Gastroesophageal sphincter (tissue), 3 donors: ENCODE data around the gene UST.

Experiments
- EP300 ChIP-seq: sonication (generic); formaldehyde crosslinking; IDR thresholded peaks from one replicate; pipeline ENCODE4 v1.6.1; 2017; ENCODE audit warnings: antibody characterized with exemption, mild to moderate bottlenecking
- POLR2A ChIP-seq, 2 donors: fragments of 450-650 bp; IDR thresholded peaks; one replicate each; pipeline ENCODE4 v1.6.1; 2017; ENCODE audit warnings: antibody characterized with exemption in 2 of 2, mild to moderate bottlenecking in 2 of 2, moderate library complexity in 1 of 2
- POLR2AphosphoS5 ChIP-seq: sonication (generic); formaldehyde crosslinking; IDR thresholded peaks from one replicate; pipeline ENCODE4 v1.6.1; 2017; ENCODE audit warnings: antibody characterized with exemption
- TF ChIP-seq, protein P1 (sequence below), 4 experiments: fragments of 200-600 bp in 2 of 4; fragments of 450-650 bp in 2 of 4; sonication (generic) in 1 of 4; IDR thresholded peaks; one replicate each; pipeline ENCODE4 v1.5.1; 2017 to 2019; ENCODE audit warnings: antibody characterized with exemption in 4 of 4, mild to moderate bottlenecking in 2 of 4, moderate library complexity in 2 of 4

- no peak for TF ChIP-seq POLR2AphosphoS5
- TF ChIP-seq POLR2A (IDR thresholded peaks at IDR 0.05) = no peak
- TF ChIP-seq, protein P1, sequence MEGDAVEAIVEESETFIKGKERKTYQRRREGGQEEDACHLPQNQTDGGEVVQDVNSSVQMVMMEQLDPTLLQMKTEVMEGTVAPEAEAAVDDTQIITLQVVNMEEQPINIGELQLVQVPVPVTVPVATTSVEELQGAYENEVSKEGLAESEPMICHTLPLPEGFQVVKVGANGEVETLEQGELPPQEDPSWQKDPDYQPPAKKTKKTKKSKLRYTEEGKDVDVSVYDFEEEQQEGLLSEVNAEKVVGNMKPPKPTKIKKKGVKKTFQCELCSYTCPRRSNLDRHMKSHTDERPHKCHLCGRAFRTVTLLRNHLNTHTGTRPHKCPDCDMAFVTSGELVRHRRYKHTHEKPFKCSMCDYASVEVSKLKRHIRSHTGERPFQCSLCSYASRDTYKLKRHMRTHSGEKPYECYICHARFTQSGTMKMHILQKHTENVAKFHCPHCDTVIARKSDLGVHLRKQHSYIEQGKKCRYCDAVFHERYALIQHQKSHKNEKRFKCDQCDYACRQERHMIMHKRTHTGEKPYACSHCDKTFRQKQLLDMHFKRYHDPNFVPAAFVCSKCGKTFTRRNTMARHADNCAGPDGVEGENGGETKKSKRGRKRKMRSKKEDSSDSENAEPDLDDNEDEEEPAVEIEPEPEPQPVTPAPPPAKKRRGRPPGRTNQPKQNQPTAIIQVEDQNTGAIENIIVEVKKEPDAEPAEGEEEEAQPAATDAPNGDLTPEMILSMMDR (IDR thresholded peaks at IDR 0.05) = no peak
- TF ChIP-seq EP300 = no peak
These were observed 316.6 kb downstream of the UST start for GRCh38 chr6:149063468-149063867.
